GM19455 (cell line): ENCODE measurements around the gene DHRSX.
A peak's percentile ranks its signal among the peaks of the same experiment; 100 is the strongest.
"Not testable (repeated sequence)": the region's sequence is repeated elsewhere in the genome, so short reads cannot be mapped to it uniquely, and the experiment has no call there.

Experiments
- ATAC-seq: cut with Tn5 transposase; IDR thresholded peaks from one replicate; pipeline ENCODE4 v1.9.1; 2021; ENCODE audit not compliant: unreplicated experiment

Gene DHRSX, protein sequence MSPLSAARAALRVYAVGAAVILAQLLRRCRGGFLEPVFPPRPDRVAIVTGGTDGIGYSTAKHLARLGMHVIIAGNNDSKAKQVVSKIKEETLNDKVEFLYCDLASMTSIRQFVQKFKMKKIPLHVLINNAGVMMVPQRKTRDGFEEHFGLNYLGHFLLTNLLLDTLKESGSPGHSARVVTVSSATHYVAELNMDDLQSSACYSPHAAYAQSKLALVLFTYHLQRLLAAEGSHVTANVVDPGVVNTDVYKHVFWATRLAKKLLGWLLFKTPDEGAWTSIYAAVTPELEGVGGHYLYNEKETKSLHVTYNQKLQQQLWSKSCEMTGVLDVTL

DNA sequence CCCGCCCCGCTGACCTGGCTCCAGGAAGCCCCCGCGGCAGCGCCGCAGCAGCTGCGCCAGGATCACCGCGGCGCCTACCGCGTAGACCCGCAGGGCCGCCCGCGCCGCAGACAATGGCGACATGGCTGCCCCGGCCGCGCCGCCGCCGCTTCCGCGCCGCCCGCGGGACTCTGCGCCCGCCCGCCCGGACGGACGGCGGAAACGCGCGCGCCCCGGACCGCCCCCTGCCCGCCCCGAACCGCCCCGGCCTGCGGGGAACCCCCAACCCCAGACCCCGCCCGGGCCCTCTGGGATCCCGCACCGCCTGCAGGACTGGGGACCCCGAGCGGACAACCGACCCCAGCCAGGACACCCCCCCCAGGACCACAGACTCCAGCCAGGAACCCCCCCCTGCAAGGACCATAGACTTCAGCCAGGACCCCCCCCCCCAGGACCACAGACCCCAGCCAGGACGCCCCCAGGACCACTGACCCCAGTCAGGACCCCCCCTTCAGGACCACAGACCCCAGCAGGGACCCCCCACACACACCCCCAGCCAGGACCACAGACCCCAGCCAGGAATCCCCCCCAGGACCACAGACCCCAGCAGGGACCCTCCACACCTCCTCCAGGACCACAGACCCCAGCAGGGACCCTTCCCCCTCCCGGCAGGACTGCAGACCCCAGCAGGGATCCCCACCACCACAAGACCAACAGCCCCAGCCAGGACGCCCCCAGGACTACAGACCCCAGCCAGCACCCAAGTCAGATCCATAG is at the start of gene DHRSX, which contains the start of gene ZBED1:
TSS of gene DHRSX (minus strand) at position 174 of the 756 bp plus-strand sequence. CDS start at position 123, 51 bp downstream.
TSS of gene ZBED1 (minus strand) at position 174 of the 756 bp plus-strand sequence. CDS start 10,257 bp downstream, outside the sequence.
- ATAC-seq: peak; percentile 60

DNA sequence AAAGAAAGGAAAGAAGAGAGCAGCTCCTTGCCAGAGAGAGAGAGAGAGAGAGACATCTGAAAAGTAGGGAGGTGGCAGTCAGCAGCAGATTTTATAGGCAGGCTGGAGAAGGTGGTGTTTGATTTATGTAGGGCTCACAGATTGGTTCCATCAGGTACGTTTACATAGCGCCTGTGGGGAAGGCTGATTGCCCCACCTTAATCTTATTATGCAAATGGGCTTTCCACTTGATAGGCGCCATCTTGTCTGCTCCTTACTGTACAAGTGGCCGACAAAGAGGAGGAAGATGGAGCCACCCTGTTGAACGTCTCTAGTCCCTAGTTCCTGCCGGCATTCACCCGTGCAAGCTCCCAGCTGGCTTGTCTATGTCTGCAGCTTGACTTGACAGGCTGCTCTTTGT is 49.1 kb upstream of the DHRSX start:
- no peak for ATAC-seq

DNA sequence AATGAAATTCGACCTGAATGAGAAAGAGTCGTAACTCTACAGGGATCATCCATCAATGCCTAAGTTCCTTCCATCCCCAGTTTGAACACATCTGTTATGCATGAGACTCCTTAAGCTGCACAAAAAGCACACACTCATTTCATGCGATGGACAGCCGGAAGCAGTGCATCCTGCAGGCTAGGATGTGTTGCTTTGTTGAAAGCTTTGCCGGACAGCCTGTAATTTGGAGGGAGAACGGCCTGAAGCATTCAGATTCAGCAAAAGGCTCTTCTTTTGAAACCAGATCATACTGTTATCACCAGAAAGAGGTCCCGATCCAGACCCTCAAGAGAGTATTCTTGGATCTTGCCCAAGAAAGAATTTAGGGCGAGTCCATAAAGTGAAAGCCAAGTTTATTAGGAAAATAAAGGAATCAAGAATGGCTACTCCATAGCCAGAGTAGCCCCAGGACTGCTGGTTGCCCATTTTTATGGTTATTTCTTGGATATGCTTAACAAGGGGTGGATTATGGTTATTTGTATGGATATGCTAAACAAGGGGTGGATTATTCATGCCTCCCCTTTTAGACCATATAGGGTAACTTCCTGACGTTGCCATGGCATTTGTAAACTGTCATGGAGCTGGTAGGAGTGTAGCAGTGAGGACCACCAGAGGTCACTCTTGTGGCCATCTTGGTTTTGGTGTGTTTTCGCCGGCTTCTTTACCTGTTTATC is 48.1 kb upstream of the DHRSX start:
- no peak for ATAC-seq

DNA sequence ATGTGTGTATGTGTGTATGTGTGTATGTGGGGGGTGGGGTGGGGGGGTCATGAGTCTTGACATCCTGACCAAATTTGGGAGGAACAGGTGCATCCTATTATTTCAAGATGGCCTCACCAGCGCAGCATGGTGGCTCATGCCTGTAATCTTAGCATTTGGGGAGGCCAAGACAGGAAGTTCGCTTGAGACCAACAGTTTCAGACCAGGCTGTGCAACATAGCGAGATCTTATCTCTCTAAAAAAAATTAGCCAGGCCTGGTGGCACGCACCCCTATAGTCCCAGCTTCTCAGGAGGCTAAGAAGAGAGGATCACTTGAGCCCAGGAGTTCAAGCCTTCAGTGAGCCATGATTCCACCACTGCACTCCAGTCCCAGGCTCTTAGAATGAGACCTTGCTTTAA is 47.0 kb upstream of the DHRSX start:
- ATAC-seq: no peak

DNA sequence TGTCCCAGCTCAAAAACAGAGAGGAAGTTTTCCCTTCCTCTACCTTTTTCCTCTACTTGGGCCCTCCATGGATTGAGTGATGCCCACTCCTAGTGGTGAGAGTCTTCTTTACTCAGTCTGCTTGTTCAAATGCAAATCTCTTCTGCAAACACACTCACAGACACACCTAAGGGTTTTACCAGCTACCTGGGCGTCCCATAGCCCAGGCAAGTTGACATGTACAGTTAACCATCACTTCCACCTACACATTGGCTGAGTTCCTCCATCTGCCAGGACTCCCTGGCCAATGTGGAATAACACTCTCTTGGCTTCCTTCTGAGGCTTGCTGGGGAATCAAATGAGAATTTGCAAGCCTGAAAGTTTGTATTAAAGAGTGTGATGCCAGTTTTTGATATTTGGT is 45.7 kb upstream of the DHRSX start:
- no peak for ATAC-seq

DNA sequence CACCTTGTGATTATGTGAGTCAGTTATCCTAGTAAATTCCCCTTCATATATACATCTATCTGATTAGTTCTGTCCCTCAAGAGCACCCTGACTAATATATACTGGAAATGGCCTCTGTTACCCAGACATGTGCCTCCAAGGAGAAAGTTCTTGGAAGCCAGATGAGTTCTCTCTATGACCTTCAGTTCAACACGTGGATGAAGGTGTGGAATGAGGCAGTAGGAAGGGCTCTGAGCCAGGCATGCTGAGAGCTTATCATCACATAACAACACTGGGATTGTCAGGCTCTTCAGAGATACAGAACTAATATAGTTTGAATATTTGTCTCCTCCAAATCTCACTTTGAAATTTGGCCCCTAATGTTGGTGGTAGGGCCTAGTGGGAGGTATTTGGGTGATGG is 44.4 kb upstream of the DHRSX start:
- ATAC-seq: no peak

DNA sequence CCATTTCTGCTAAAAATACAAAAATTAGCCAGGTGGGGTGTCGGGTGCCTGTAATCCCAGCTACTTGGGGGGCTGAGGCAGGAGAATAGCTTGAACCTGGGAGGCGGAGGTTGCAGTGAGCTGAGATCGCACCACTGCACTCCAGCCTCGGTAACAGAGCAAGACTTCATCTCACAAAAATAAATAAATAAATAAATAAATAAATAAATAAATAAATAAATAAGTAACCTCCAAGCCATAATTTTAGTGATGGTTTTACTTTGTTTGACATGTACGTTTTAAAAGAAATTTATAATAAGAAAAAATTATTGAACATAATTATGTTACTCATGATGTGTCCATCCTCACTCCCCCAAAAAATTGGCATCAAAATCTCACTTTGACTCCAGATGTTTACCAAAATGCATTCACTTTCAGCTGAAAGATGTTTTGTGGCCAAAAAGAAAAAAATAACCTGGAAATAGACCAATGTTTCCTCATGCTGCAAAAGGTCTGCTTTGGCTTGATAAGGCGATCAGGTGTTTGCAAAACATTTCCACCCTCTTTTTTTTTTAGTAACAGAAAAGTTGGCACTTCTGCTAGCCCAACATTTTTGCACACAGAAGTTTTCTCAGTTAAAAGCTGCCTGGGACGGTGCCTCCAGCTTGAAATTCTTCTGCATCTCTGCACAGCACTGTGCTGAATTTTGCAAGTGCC is 42.2 kb upstream of the DHRSX start:
- no peak for ATAC-seq

DNA sequence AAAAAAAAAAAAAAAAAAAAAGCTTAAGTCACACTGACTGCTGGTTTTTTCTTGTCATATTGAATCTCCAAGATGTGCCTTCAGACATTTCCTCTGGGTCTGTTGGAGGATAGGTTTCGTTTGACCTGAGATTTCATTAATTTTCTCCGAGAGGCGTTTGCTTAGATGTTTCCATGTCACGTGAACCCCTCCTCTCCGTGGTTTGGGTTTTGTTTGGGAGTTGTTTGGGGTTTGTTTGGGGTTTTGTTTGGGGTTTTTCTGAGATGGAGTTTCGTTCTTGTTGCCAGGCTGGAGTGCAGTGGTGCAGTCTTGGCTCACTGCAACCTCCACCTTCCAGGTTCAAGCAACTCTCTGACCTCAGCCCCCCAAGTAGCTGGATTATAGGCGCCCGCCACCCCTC is 40.8 kb upstream of the DHRSX start:
- ATAC-seq: no peak

DNA sequence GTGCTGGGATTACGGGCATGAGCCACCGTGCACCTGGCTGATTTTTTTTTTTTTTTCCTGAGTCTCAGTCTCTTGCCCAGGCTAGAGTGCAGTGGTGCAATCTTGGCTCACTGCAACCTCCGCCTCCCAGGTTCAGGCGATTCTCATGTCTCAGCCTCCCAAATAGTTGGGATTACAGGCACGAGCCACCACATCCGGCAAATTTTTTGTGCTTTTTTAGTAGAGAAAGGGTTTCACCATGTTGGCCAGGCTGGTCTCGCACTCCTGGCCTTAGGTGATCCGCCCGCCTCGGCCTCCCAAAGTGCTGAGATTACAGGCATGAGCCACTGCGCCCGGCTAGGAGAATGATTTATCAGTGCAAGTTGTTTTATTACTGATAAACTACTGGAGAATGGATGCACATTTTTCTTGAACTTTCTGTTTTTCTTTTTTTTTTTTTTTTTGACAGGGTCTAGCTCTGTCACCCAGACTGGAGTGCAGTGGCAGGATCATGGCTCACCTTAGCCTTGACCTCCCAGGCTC is 39.7 kb upstream of the DHRSX start:
- no peak for ATAC-seq

DNA sequence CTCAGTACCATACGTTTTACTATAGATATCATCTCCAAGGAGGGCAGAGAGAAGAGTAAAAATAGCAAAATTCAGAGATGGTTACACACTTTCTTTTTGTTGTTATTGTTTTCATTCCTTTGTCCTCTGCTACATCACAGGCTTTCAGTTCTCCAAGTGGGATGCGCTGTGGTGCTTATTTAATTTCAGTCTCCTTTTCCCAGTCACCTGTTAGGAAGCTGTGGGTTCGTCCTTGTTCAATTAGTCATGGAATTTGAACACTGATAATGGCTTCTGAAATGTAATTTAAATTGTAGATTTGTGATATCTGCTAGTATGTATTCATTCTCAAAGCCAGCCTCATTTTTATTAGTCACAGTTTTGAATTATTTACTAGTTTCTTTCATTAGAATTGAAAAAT is 38.8 kb upstream of the DHRSX start:
- ATAC-seq: no peak

DNA sequence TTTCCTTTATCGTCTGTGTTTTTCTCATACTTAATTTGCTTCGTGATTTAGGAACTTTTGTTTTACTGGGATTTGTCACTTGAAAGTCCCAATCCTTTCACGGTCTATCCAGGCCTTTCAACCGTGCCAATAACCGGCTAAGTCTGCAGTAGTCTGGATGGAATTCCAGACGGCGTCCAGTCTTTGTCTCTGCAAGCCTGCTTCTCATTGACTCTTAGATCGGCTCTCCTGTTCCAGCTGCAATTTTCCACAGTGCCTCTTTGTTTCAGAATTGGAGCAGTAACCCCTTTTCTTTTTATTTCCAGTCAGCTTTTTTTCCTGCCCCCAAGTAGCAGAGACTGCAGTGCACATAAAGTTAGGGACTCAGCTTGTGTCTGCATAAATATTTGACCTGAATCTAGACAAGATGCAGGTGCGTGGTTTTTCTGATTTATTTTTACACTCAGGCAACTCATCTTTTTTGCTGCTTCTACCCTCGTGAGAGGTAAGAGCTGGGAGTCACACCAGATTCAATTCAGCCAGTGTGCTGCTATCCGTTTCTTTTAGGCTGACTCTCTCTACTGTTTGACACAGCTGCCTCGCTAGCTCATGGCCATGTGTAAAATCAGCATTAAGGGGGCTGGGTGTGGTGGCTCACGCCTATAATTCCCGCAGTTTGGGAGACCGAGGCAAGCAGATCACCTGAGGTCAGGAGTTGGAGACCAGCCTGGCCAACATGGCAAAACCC is 37.4 kb upstream of the DHRSX start:
- ATAC-seq: no peak

DNA sequence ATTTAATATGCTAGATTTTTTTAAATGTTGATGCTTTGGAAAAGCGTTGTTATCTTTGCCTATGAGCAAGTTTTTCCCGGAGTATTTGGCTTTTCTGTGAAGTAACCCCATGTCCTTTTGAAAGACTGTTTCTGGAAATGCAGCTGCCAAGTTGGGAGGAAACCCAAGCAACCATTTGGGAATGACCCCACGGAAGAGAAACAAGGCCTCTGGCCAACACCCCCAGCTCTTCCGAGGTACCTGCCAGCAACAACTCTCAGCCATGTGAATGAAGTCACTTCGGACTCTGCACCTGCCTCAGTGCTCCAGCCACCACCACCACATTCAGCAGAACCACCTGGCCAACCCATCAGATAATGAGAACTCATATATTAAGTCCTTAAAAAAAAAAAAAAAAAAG is 36.2 kb upstream of the DHRSX start:
- ATAC-seq: no peak

DNA sequence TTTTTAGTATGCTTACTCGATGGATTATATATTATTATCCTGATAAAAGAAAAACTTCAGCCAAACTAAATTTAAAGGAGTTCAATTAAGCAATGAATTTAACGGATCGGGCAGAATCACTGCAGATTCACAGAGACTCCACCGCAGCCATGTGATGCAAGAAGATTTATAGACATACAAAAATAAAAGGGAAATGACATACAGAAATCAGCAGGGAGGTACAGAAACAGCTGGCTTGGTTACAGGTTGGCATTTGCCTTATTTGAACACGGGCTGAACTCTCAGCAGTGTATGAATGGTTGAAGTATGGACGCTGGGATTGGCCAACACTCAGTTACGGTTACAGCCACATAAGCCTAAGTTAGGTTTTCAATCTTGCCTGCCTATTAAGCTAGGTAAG is 35.4 kb upstream of the DHRSX start:
- no peak for ATAC-seq

DNA sequence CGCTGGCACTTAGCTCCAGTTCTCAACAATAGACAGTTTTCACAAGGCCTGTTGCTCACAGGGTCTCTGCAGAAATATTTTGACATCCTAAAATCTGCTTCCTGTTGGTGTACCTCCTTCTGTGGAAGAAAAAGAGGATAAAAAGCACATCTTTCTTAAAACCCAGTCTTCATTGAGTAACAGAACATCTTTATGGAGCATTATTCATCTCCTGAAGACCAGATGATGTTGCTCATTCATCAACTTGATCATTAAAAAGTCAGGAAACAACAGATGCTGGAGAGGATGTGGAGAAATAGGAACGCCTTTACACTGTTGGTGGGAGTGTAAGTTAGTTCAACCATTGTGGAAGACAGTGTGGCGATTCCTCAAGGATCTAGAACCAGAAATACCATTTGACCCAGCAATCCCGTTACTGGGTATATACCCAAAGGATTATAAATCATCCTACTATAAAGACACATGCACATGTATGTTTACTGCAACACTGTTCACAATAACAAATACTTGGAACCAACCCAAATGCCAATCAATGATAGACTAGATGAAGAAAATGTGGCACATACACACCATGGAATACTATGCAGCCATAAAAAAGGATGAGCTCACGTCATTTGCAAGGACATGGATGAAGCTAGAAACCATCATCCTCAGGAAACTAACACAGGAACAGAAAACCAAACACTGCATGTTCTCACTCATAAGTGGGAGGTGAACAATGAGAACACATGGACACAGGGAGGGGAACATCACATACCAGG is 33.7 kb upstream of the DHRSX start:
- ATAC-seq: not testable (repeated sequence)

DNA sequence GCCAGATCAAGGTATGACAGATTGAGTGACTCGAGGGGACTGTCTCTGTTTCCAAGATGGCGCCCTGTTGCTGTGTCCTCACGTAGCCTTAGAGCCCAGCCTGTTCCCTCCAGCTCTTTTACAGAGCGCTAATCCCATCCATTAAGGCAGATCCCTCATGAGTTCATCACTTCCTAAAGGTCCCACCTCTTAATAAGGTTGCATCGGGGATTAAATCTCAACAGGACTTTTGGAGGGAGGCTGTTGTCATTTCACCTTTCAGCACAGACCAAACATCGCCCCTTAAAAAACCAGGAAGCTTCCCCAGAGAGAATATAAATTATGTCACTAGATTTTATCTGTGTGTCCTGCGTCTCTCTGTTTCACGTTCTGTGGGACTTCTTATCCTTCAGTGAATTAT is 32.6 kb upstream of the DHRSX start:
- no peak for ATAC-seq

DNA sequence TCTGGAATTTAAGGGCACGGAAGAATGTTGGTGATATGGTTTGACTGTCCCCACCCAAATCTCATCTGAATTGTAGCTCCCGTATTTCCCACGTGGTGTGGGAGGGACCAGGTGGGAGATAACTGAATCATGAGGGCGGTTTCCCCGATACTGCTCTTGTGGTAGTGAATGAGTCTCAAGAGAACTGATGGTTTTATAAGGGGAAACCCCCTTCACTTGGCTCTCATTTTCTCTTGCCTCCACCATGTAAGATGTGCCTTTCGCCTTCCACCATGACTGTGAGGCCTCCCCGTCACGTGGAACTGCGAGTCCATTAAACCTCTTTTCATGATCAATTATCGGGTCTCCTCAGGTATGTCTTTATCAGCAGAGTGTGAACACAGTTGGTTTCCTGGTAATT is 25.6 kb upstream of the DHRSX start:
- no peak for ATAC-seq

DNA sequence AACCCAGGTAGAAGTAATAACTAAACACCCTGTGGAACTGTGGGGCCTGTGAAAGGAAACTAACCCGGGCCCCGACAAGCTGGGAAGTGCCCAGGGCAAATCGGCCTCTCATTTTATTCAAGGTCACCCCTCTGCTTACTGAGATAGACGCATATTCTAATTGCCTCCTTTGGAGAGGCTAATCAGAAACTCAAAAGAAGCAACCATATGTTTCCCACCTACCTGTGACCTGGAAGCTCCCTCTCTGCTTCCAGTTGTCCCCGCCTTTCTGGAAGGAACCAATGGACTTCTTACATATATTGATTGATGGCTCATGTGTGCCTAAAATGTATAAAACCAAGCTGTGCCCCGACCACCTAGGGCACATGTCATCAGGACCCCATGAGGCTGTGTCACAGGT is 23.1 kb upstream of the DHRSX start:
- ATAC-seq: no peak

DNA sequence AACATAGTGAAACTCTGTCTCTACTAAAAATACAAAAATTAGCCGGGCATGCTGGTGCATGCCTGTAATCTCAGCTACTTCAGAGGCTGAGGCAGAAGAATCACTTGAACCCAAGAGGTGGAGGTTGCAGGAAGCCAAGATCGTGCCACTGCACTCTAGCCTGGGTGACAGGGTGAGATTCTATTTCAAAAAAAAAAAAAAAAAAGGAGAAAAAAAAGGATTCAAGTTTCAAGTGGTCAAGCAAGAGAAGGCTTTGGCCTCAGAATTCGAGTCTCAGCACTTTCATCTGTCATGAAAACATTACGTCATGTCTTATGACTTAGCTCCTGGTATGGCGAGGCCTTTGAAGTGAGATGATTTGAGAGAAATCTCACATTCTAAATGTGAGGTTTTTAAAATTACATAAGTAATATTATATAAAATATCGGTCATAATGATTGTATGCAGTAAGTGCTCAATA is 21.2 kb upstream of the DHRSX start:
- peak; percentile 38 for ATAC-seq
